Measurements from ENCODE around the gene GARRE1. TPM values are rescaled to one million over a fixed set of nuclear protein-coding genes. Genes with fewer than 3 reads are reported as not detected.

Gene GARRE1
- total and polyA plus RNA-seq, 2 donors (not counting 1 experiment from before 2014, with no cell fraction given): 7.2 to 10.9 TPM

- Histone ChIP-seq H3K27ac (ENCODE audit: insufficient read depth, low read length) (no peak overlapping the region), H3K4me1 (ENCODE audit: control insufficient read depth, extremely low read depth, insufficient read depth, low read length) (no peaks in the 10 kb centered on the region), H4K20me1 (ENCODE audit: control insufficient read depth, extremely low read depth, insufficient read depth, low read length) (no peaks in the 10 kb centered on the region), H3K9me3 (ENCODE audit: control insufficient read depth, insufficient read depth, low read depth, low read length) (no peaks in the 10 kb centered on the region), H3K36me3 (ENCODE audit: control insufficient read depth, insufficient read depth, low read length) (no peaks in the 10 kb centered on the region), H3K79me2 (ENCODE audit: control insufficient read depth, insufficient read depth, low read length) (no peaks in the 10 kb centered on the region), H3K4me2 (ENCODE audit: extremely low read depth, insufficient read depth, low read length) (no peak overlapping the region), H3K9ac (ENCODE audit: insufficient read depth, low read length) (no peak overlapping the region), H2AFZ (ENCODE audit: low read length) (no peak overlapping the region), H3K27me3 (ENCODE audit: control insufficient read depth, insufficient read depth, low read length) (no peaks in the 10 kb centered on the region), H3K4me3 (replicated peaks in 1 of 4; ENCODE audit: control extremely low read depth in 1 of 4, insufficient read depth in 1 of 4, low read depth in 3 of 4, low read length in 4 of 4) (no peak overlapping the region)
- no peak for DNase-seq (ENCODE audit: low read depth in 2 of 2)
- TF ChIP-seq CTCF (conservative IDR thresholded peaks at IDR 0.05 in 1 of 2, IDR thresholded peaks at IDR 0.05 in 1 of 2; ENCODE audit: low read depth in 1 of 2, low read length in 2 of 2) (no peak), EZH2 (IDR thresholded peaks at IDR 0.05; ENCODE audit: low read length, missing control alignments) (no peak)
Measured at GRCh38 chr19:34291235-34291634, 36.9 kb downstream of the GARRE1 start.

GRCh38 chr19:34295103-34295502 is 40.7 kb downstream of the GARRE1 start:
- H3K27ac ChIP-seq (ENCODE audit: insufficient read depth, low read length): no peak overlapping the region
- no peak overlapping the region for H3K4me2 ChIP-seq (ENCODE audit: extremely low read depth, insufficient read depth, low read length)
- H4K20me1 ChIP-seq (ENCODE audit: control insufficient read depth, extremely low read depth, insufficient read depth, low read length): no peaks in the 10 kb centered on the region
- H2AFZ ChIP-seq (ENCODE audit: low read length): no peak overlapping the region
- H3K27me3 ChIP-seq (ENCODE audit: control insufficient read depth, insufficient read depth, low read length): no peaks in the 10 kb centered on the region
- no peak overlapping the region for H3K9ac ChIP-seq (ENCODE audit: insufficient read depth, low read length)
- no peak overlapping the region for H3K4me3 ChIP-seq (replicated peaks in 1 of 4; ENCODE audit: control extremely low read depth in 1 of 4, insufficient read depth in 1 of 4, low read depth in 3 of 4, low read length in 4 of 4)
- no peaks in the 10 kb centered on the region for H3K9me3 ChIP-seq (ENCODE audit: control insufficient read depth, insufficient read depth, low read depth, low read length)
- H3K36me3 ChIP-seq (ENCODE audit: control insufficient read depth, insufficient read depth, low read length): no peaks in the 10 kb centered on the region
- H3K79me2 ChIP-seq (ENCODE audit: control insufficient read depth, insufficient read depth, low read length): no peaks in the 10 kb centered on the region
- no peaks in the 10 kb centered on the region for H3K4me1 ChIP-seq (ENCODE audit: control insufficient read depth, extremely low read depth, insufficient read depth, low read length)
- no peak for TF ChIP-seq EZH2 (IDR thresholded peaks at IDR 0.05; ENCODE audit: low read length, missing control alignments)
- TF ChIP-seq CTCF (conservative IDR thresholded peaks at IDR 0.05 in 1 of 2, IDR thresholded peaks at IDR 0.05 in 1 of 2; ENCODE audit: low read depth in 1 of 2, low read length in 2 of 2): no peak
- DNase-seq (ENCODE audit: low read depth in 2 of 2): no peak

- Histone ChIP-seq H3K27me3 (ENCODE audit: control insufficient read depth, insufficient read depth, low read length) (no peaks in the 10 kb centered on the region), H3K9ac (ENCODE audit: insufficient read depth, low read length) (no peak overlapping the region), H4K20me1 (ENCODE audit: control insufficient read depth, extremely low read depth, insufficient read depth, low read length) (no peaks in the 10 kb centered on the region), H2AFZ (ENCODE audit: low read length) (no peak overlapping the region), H3K36me3 (ENCODE audit: control insufficient read depth, insufficient read depth, low read length) (peaks cover 2% of the 10 kb centered on the region), H3K79me2 (ENCODE audit: control insufficient read depth, insufficient read depth, low read length) (no peaks in the 10 kb centered on the region), H3K9me3 (ENCODE audit: control insufficient read depth, insufficient read depth, low read depth, low read length) (no peaks in the 10 kb centered on the region), H3K4me3 (replicated peaks in 1 of 4; ENCODE audit: control extremely low read depth in 1 of 4, insufficient read depth in 1 of 4, low read depth in 3 of 4, low read length in 4 of 4) (no peak overlapping the region), H3K4me1 (ENCODE audit: control insufficient read depth, extremely low read depth, insufficient read depth, low read length) (no peaks in the 10 kb centered on the region), H3K27ac (ENCODE audit: insufficient read depth, low read length) (no peak overlapping the region), H3K4me2 (ENCODE audit: extremely low read depth, insufficient read depth, low read length) (no peak overlapping the region)
- DNase-seq (ENCODE audit: low read depth in 2 of 2): no peak
- no peak for TF ChIP-seq CTCF (conservative IDR thresholded peaks at IDR 0.05 in 1 of 2, IDR thresholded peaks at IDR 0.05 in 1 of 2; ENCODE audit: low read depth in 1 of 2, low read length in 2 of 2)
- TF ChIP-seq EZH2 (IDR thresholded peaks at IDR 0.05; ENCODE audit: low read length, missing control alignments): no peak
Measured at GRCh38 chr19:34298891-34299520, 44.7 kb downstream of the GARRE1 start.

Data from fibroblast of lung (primary cell).